NCI-H1417 (cell line): ENCODE data around the gene TMC8.
"Not testable (repeated sequence)": the region's sequence is repeated elsewhere in the genome, so short reads cannot be mapped to it uniquely, and the experiment has no call there.

Experiments
- DNase-seq, 3 experiments: peaks; one replicate each; lab custom pipeline; 2025; lab: John Stamatoyannopoulos, UW

Gene TMC8

GRCh38 chr17:78135858-78136500 is 5.4 kb downstream of the TMC8 start:
- no peak for DNase-seq

- no peak for DNase-seq
Observed at GRCh38 chr17:78137392-78138203, 7.0 kb downstream of the TMC8 start.

- no peak for DNase-seq
Observed at GRCh38 chr17:78138204-78139060, 7.9 kb downstream of the TMC8 start.

- not testable (repeated sequence) for DNase-seq
Observed at GRCh38 chr17:78139861-78140168, 9.2 kb downstream of the TMC8 start.

GRCh38 chr17:78140169-78141051 is 9.8 kb downstream of the TMC8 start:
- peak; percentile 68 to 93 (median 86) for DNase-seq

- no peak for DNase-seq
Observed at GRCh38 chr17:78141437-78142118, 11.0 kb downstream of the TMC8 start.

- peak in 1 of 3 experiments; percentile 30 for DNase-seq
Observed at GRCh38 chr17:78142119-78142861, 11.7 kb downstream of the TMC8 start.

GRCh38 chr17:78143214-78144146 is 12.9 kb downstream of the TMC8 start:
- DNase-seq, result no peak

GRCh38 chr17:78144147-78144719 is 13.7 kb downstream of the TMC8 start:
- no peak for DNase-seq

- no peak for DNase-seq
Observed at GRCh38 chr17:78144736-78145641, 14.4 kb downstream of the TMC8 start.

- DNase-seq, result no peak
Observed at GRCh38 chr17:78146471-78146869, 15.9 kb downstream of the TMC8 start.

GRCh38 chr17:78146881-78147280 is 16.3 kb downstream of the TMC8 start:
- no peak for DNase-seq

GRCh38 chr17:78147315-78147998 is 16.9 kb downstream of the TMC8 start:
- DNase-seq, result no peak

- DNase-seq, result no peak
Observed at GRCh38 chr17:78148286-78149016, 17.9 kb downstream of the TMC8 start.

- DNase-seq, result no peak
Observed at GRCh38 chr17:78151514-78152008, 21.0 kb downstream of the TMC8 start.
